ENCODE results near the gene AARSD1. TPM values are rescaled to one million over a fixed set of nuclear protein-coding genes. Genes with fewer than 3 reads are reported as not detected.
"Not testable (repeated sequence)": the region's sequence is repeated elsewhere in the genome, so short reads cannot be mapped to it uniquely, and the experiment has no call there.

The AARSD1 gene
- total RNA-seq, 2 experiments from 2014 or later: 39.9 to 43.2 TPM

GRCh38 chr17:42922294-42922693 is 42.0 kb downstream of the AARSD1 start:
- no peaks in the 10 kb centered on the region for H3K9me3 Mint-ChIP-seq
- H3K4me3 Mint-ChIP-seq: no peak overlapping the region
- no peak for ATAC-seq (ENCODE audit: low read depth)
- no peak overlapping the region for H3K27ac Mint-ChIP-seq
- DNase-seq: no peak
- H3K36me3 Mint-ChIP-seq: no peaks in the 10 kb centered on the region
- POLR2A ChIA-PET: no interaction called here
- H3K4me1 Mint-ChIP-seq: peaks cover 3% of the 10 kb centered on the region
- H3K27me3 Mint-ChIP-seq: peaks cover 21% of the 10 kb centered on the region

GRCh38 chr17:42920922-42921321 is 43.3 kb downstream of the AARSD1 start:
- H3K4me1 Mint-ChIP-seq: peaks cover 3% of the 10 kb centered on the region

GRCh38 chr17:42920106-42920900 is 44.0 kb downstream of the AARSD1 start:
- no peaks in the 10 kb centered on the region for H3K36me3 Mint-ChIP-seq
- H3K9me3 Mint-ChIP-seq: no peaks in the 10 kb centered on the region
- H3K27me3 Mint-ChIP-seq: peaks cover 20% of the 10 kb centered on the region
- no peak overlapping the region for H3K4me3 Mint-ChIP-seq
- H3K4me1 Mint-ChIP-seq: peaks cover 3% of the 10 kb centered on the region
- ATAC-seq (ENCODE audit: low read depth) (no peak), DNase-seq (no peak)
- no peak overlapping the region for H3K27ac Mint-ChIP-seq
- POLR2A ChIA-PET: no interaction called here

More at GRCh38 chr17:42920922-42921321, 43.3 kb downstream of the AARSD1 start:
- ATAC-seq (ENCODE audit: low read depth): no peak
- Mint-ChIP-seq H3K9me3 (no peaks in the 10 kb centered on the region), H3K27me3 (peaks cover 20% of the 10 kb centered on the region), H3K27ac (no peak overlapping the region), H3K4me3 (no peak overlapping the region), H3K36me3 (no peaks in the 10 kb centered on the region)
- no peak for DNase-seq
- POLR2A ChIA-PET: no interaction called here

GRCh38 chr17:42919522-42920077 is 44.7 kb downstream of the AARSD1 start:
- H3K4me1 Mint-ChIP-seq; H3K4me3 Mint-ChIP-seq; H3K27ac Mint-ChIP-seq; ATAC-seq (ENCODE audit: low read depth); H3K9me3 Mint-ChIP-seq; POLR2A ChIA-PET; H3K36me3 Mint-ChIP-seq; DNase-seq: not testable (repeated sequence)
- H3K27me3 Mint-ChIP-seq: peaks cover 18% of the 10 kb centered on the region

GRCh38 chr17:42918902-42919521 is 45.2 kb downstream of the AARSD1 start:
- Mint-ChIP-seq H3K27me3 (peaks cover 18% of the 10 kb centered on the region), H3K4me1 (no peaks in the 10 kb centered on the region), H3K9me3 (no peaks in the 10 kb centered on the region), H3K27ac (no peak overlapping the region), H3K36me3 (no peaks in the 10 kb centered on the region), H3K4me3 (no peak overlapping the region)
- no peak for ATAC-seq (ENCODE audit: low read depth)
- no peak for DNase-seq
- POLR2A ChIA-PET: no interaction called here

- H3K4me3 Mint-ChIP-seq: no peak overlapping the region
- POLR2A ChIA-PET: no interaction called here
- no peak overlapping the region for H3K27ac Mint-ChIP-seq
- H3K4me1 Mint-ChIP-seq: no peaks in the 10 kb centered on the region
- ATAC-seq (ENCODE audit: low read depth) (no peak), DNase-seq (no peak)
- H3K27me3 Mint-ChIP-seq: peaks cover 9% of the 10 kb centered on the region
- H3K9me3 Mint-ChIP-seq: no peaks in the 10 kb centered on the region
- H3K36me3 Mint-ChIP-seq: no peaks in the 10 kb centered on the region
These were observed 47.0 kb downstream of the AARSD1 start for GRCh38 chr17:42917236-42917603.

GRCh38 chr17:42916388-42917235 is 47.6 kb downstream of the AARSD1 start:
- DNase-seq; H3K9me3 Mint-ChIP-seq; ATAC-seq (ENCODE audit: low read depth); H3K4me3 Mint-ChIP-seq; H3K4me1 Mint-ChIP-seq; H3K27ac Mint-ChIP-seq; H3K27me3 Mint-ChIP-seq; POLR2A ChIA-PET; H3K36me3 Mint-ChIP-seq: not testable (repeated sequence)

GRCh38 chr17:42915288-42915687 is 49.0 kb downstream of the AARSD1 start:
- H3K27me3 Mint-ChIP-seq; H3K27ac Mint-ChIP-seq; H3K4me1 Mint-ChIP-seq; H3K4me3 Mint-ChIP-seq; H3K9me3 Mint-ChIP-seq; H3K36me3 Mint-ChIP-seq; DNase-seq; ATAC-seq (ENCODE audit: low read depth); POLR2A ChIA-PET: not testable (repeated sequence)

- H3K9me3 Mint-ChIP-seq: no peaks in the 10 kb centered on the region
These were observed 50.2 kb downstream of the AARSD1 start for GRCh38 chr17:42913981-42914617.

GRCh38 chr17:42913522-42913921 is 50.7 kb downstream of the AARSD1 start:
- DNase-seq (no peak), ATAC-seq (ENCODE audit: low read depth) (no peak)
- no peak overlapping the region for H3K27ac Mint-ChIP-seq
- peaks cover 5% of the 10 kb centered on the region for H3K27me3 Mint-ChIP-seq
- no peaks in the 10 kb centered on the region for H3K36me3 Mint-ChIP-seq
- no peak overlapping the region for H3K4me3 Mint-ChIP-seq
- POLR2A ChIA-PET: no interaction called here
- no peaks in the 10 kb centered on the region for H3K4me1 Mint-ChIP-seq
- H3K9me3 Mint-ChIP-seq: no peaks in the 10 kb centered on the region

More at GRCh38 chr17:42913981-42914617, 50.2 kb downstream of the AARSD1 start:
- Mint-ChIP-seq H3K36me3 (no peaks in the 10 kb centered on the region), H3K27me3 (peaks cover 5% of the 10 kb centered on the region), H3K4me3 (no peak overlapping the region), H3K27ac (no peak overlapping the region), H3K4me1 (no peaks in the 10 kb centered on the region)
- ATAC-seq (ENCODE audit: low read depth) (no peak), DNase-seq (no peak)
- POLR2A ChIA-PET: no interaction called here

GRCh38 chr17:42908872-42909700 is 55.2 kb downstream of the AARSD1 start:
- Mint-ChIP-seq H3K4me1 (no peaks in the 10 kb centered on the region), H3K9me3 (no peaks in the 10 kb centered on the region), H3K27me3 (peaks cover 12% of the 10 kb centered on the region), H3K36me3 (no peaks in the 10 kb centered on the region), H3K27ac (no peak overlapping the region), H3K4me3 (no peak overlapping the region)
- POLR2A ChIA-PET: interaction anchor here (0.6 kb wide), 1 partner anchor 54 kb away, joined by 4 read pairs; no protein-coding TSS in a partner anchor
- DNase-seq (no peak), ATAC-seq (ENCODE audit: low read depth) (no peak)

GRCh38 chr17:42906772-42907446 is 57.3 kb downstream of the AARSD1 start:
- DNase-seq: no peak
- Mint-ChIP-seq H3K36me3 (no peaks in the 10 kb centered on the region), H3K27ac (no peak overlapping the region), H3K4me3 (no peak overlapping the region), H3K4me1 (no peaks in the 10 kb centered on the region), H3K27me3 (peaks cover 12% of the 10 kb centered on the region), H3K9me3 (no peaks in the 10 kb centered on the region)
- ATAC-seq (ENCODE audit: low read depth): no peak
- POLR2A ChIA-PET: no interaction called here

Measured in activated naive CD8-positive, alpha-beta T cell treated with anti-CD3 and anti-CD28 coated beads, Interleukin-2, amount 10 ng/mL, durations not matched to agents 7 days and 5 days (primary cell).